Nucleus accumbens (tissue), 56 donors: ENCODE data around the gene BANP.
A peak's percentile ranks its signal among the peaks of the same experiment; 100 is the strongest.
"Not testable (repeated sequence)": the region's sequence is repeated elsewhere in the genome, so short reads cannot be mapped to it uniquely, and the experiment has no call there.

Experiments used
- DNase-seq, 56 donors: peaks; one replicate each; lab custom pipeline; 2025; lab: John Stamatoyannopoulos, UW

Gene BANP

GRCh38 chr16:88023366-88023765 lies 72.1 kb downstream of the BANP start:
- no peak for DNase-seq

GRCh38 chr16:88023786-88024185 lies 72.6 kb downstream of the BANP start:
- no peak for DNase-seq

GRCh38 chr16:88024491-88025085 lies 73.4 kb downstream of the BANP start:
- DNase-seq = peak in 1 of 56 donors; percentile 32

GRCh38 chr16:88025086-88025492 lies 73.9 kb downstream of the BANP start:
- DNase-seq = not testable (repeated sequence)

- DNase-seq = not testable (repeated sequence)
These were observed 74.8 kb downstream of the BANP start for GRCh38 chr16:88025828-88026555.

- DNase-seq = no peak
These were observed 76.0 kb downstream of the BANP start for GRCh38 chr16:88026964-88027938.

GRCh38 chr16:88028177-88028930 lies 77.1 kb downstream of the BANP start:
- DNase-seq = not testable (repeated sequence)

GRCh38 chr16:88030498-88030897 lies 79.3 kb downstream of the BANP start:
- DNase-seq = no peak

- not testable (repeated sequence) for DNase-seq
These were observed 79.7 kb downstream of the BANP start for GRCh38 chr16:88030961-88031360.

- not testable (repeated sequence) for DNase-seq
These were observed 81.9 kb downstream of the BANP start for GRCh38 chr16:88033003-88033740.

- DNase-seq = no peak
These were observed 83.5 kb downstream of the BANP start for GRCh38 chr16:88034770-88035169.

- DNase-seq = no peak
These were observed 84.1 kb downstream of the BANP start for GRCh38 chr16:88035292-88035691.

GRCh38 chr16:88035884-88036639 lies 84.8 kb downstream of the BANP start:
- not testable (repeated sequence) for DNase-seq

GRCh38 chr16:88036640-88036996 lies 85.4 kb downstream of the BANP start:
- not testable (repeated sequence) for DNase-seq

GRCh38 chr16:88037359-88037758 lies 86.1 kb downstream of the BANP start:
- DNase-seq = not testable (repeated sequence)

- not testable (repeated sequence) for DNase-seq
These were observed 86.8 kb downstream of the BANP start for GRCh38 chr16:88037876-88038525.

- DNase-seq = not testable (repeated sequence)
These were observed 87.3 kb downstream of the BANP start for GRCh38 chr16:88038526-88038908.

GRCh38 chr16:88039591-88039990 lies 88.4 kb downstream of the BANP start:
- DNase-seq = no peak
